Stimulated activated CD8-positive, alpha-beta memory T cell treated with anti-CD3 and anti-CD28 coated beads, Interleukin-12 subunit alpha, Interleukin-12 subunit beta, amount 100 ng/mL, for 4 hours (primary cell): Measurements from ENCODE around the gene STOML1.
"Not testable (repeated sequence)": the region's sequence is repeated elsewhere in the genome, so short reads cannot be mapped to it uniquely, and the experiment has no call there.

Experiments used
- DNase-seq: peaks from one replicate; pipeline ENCODE4 v3.0.0-alpha.2; 2020; ENCODE audit warnings: low read depth

Gene STOML1

GRCh38 chr15:73986776-73987056 is 5.4 kb downstream of the STOML1 start:
- no peak for DNase-seq

- DNase-seq = no peak
Measured at GRCh38 chr15:73986055-73986775, 5.9 kb downstream of the STOML1 start.

GRCh38 chr15:73985101-73985873 is 6.8 kb downstream of the STOML1 start:
- DNase-seq = no peak

GRCh38 chr15:73984208-73984979 is 7.7 kb downstream of the STOML1 start:
- DNase-seq = no peak

GRCh38 chr15:73983773-73984172 is 8.3 kb downstream of the STOML1 start:
- DNase-seq = no peak

- DNase-seq = no peak
Measured at GRCh38 chr15:73983211-73983727, 8.8 kb downstream of the STOML1 start.

GRCh38 chr15:73982222-73982962 is 9.7 kb downstream of the STOML1 start:
- DNase-seq = no peak

- no peak for DNase-seq
Measured at GRCh38 chr15:73981761-73982221, 10.3 kb downstream of the STOML1 start.

GRCh38 chr15:73979636-73980035 is 12.5 kb downstream of the STOML1 start:
- no peak for DNase-seq

GRCh38 chr15:73978896-73979295 is 13.2 kb downstream of the STOML1 start:
- DNase-seq = no peak

- DNase-seq = not testable (repeated sequence)
Measured at GRCh38 chr15:73975440-73976125, 16.5 kb downstream of the STOML1 start.

- not testable (repeated sequence) for DNase-seq
Measured at GRCh38 chr15:73973683-73974200, 18.4 kb downstream of the STOML1 start.

GRCh38 chr15:73972984-73973682 is 19.0 kb downstream of the STOML1 start:
- peak; percentile 49 for DNase-seq

- DNase-seq = no peak
Measured at GRCh38 chr15:73969151-73969759, 22.8 kb downstream of the STOML1 start.

- DNase-seq = no peak
Measured at GRCh38 chr15:73968461-73968860, 23.6 kb downstream of the STOML1 start.

GRCh38 chr15:73965758-73966113 is 26.4 kb downstream of the STOML1 start:
- no peak for DNase-seq

GRCh38 chr15:73965094-73965757 is 26.9 kb downstream of the STOML1 start:
- DNase-seq = no peak

GRCh38 chr15:73964736-73965093 is 27.4 kb downstream of the STOML1 start:
- peak; percentile 63 for DNase-seq

- no peak for DNase-seq
Measured at GRCh38 chr15:73962433-73962832, 29.7 kb downstream of the STOML1 start.
